GM19397 (cell line): ENCODE data around the gene SRGN.

Experiments used
- ATAC-seq: cut with Tn5 transposase; IDR thresholded peaks from one replicate; pipeline ENCODE4 v1.9.1; 2021; ENCODE audit warnings: mild to moderate bottlenecking, moderate library complexity; ENCODE audit not compliant: unreplicated experiment

The SRGN gene

DNA sequence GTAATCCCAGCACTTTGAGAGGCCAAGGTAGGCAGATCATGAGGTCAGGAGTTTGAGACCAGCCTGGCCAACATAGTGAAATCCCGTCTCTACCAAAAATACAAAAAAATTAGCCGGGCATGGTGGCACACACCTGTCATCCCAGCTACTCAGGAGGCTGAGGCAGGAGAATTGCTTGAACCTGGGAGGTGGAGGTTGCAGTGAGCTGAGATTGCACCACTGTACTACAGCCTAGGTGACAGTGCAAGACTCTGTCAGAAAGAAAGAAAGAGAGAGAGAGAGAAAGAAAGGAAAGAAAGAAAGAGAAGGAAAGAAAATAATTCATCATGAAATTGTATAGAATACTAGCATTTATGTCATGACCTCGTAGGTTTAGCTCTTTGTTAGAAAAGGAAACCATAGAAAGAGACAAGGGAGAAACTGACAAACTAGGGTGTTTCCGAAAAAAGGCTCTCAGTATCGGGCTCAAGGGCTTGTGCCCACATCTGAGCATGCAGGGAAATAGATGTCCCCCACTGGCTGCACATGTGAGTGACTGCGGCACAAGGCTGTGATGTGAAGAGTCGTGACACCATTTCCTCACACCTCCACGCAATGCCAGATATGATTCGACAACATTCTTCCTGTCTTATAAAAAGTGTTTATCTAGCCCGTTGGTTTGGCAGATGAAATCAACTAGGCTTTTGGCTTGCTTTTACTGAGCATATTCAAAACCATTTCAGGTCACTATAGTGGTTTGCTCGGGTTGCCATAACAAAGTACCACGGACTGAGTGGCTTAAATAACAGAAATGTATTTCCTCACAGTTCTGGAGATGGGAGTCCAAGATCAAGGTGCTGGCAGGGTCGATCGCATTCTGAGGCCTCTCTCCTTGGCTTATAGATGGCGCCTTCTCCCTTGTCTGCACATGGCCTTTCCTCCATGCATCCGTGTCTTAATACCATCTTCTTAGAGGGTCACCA, 2.0 kb downstream of the SRGN start:
- no peak for ATAC-seq

DNA sequence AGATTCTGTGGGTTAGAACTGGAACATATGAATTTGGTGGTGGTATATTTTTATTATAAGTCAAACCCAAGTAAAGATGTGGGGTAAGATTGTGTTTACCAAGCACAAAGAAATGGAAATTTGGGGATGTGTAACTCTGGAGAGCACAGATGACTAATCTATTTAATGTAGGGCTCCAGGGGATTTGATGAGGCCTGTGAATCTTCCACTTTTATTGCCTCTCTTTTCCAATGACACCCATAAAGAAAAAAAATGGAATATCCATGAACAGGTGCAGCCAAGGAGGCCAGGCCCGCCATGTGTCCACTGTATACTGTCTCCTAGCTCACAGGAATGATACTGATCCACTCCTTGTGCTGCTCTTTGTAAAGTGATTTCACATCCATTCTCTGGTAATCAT, 2.8 kb downstream of the SRGN start:
- no peak for ATAC-seq

DNA sequence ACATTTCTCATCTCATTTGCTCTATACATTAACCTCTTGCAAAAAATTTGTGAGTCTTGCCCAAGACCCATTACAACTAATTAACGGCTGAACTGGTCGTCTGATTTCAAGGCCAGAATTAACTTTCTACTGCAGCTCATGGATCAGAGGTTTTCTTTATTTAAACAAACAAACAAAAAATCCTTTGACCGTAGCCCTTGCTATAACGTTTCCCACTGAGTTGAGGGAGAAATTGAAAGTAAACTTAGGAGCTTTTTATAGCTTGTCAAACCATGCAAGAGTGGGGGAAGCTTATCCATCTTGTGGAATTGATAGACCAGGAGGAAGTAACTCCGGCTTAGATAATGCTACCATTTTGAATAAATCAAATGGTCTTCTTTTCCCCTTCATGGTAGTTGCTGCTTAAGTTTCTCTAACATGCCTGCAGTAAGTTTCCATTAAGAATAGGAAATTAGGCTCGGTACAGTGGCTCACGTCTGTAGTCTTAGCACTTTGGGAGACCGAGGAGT, 3.3 kb downstream of the SRGN start:
- ATAC-seq = no peak

DNA sequence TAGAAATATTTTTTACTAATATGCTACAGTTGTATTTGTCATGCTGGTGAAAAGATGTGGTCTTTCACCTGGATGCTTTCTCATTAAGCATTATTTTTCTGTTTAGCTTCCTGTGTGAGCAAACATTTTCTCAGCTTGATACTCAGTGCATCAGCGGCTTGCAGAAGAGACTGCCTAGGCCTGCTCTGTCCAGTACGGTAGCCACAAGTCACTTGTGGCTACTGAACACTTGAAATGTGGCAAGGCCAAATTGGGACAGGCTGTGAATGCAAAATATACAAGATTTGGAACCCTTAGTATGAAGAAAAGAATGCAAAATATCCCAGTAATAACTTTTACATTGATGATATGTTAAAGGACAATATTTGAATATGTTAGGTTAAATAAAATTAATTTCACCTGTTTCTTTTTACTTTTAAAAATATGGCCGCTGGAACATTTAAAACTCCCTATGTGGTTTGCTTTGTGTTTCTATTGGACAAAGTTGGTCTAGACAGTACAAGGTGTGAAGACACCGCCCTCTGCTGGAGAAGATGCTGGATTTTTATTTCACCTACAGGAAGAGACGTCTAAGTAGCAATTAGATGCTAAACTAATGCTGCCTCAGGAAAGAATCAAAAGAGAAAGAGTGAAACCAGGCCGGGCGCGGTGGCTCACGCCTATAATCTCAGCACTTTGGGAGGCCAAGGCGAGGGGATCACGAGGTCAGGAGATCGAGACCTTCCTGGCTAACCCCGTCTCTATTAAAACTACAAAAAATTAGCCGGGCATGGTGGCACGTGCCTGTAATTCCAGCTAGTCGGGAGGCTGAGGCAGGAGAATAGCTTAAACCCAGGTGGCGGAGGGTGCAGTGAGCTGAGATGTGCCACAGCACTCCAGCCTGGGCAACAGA, 5.3 kb downstream of the SRGN start:
- no peak for ATAC-seq

DNA sequence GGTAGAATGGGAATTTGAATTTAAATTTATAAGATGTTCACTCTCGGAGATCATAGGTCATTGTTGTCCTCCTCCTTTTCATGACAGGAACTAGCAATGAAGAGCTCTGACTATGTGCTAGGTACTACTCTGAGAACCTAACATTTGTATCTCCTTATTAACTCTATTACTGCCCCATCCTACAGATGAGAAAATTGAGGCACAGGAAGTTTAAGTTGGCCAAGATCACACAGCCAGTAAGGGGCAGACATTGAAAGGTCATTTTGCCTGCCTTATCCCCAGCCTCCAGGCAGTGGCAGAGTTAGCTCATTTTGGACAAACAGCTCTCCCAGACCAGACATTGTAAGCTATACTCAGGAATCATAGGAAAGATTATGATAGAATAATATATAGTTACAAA, 6.0 kb downstream of the SRGN start:
- no peak for ATAC-seq

DNA sequence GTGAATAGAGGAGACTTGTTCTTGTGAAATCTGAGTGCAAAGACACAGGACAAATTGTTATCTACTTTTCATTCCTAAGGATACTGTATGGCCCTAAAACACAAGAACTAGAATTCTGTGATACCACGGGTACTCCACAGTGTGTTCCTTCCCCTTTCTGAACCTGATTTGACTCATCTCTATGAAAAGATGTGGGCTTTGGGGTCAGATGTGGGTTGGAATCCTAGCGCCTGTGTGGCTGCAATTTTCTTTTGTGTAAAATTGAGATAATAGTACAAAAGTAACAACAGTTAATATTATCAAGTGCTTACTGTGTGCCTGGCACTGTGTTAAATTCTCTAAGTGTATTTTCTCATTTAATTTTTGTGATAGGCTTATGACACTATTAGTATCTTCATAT, 8.1 kb downstream of the SRGN start:
- ATAC-seq = no peak

DNA sequence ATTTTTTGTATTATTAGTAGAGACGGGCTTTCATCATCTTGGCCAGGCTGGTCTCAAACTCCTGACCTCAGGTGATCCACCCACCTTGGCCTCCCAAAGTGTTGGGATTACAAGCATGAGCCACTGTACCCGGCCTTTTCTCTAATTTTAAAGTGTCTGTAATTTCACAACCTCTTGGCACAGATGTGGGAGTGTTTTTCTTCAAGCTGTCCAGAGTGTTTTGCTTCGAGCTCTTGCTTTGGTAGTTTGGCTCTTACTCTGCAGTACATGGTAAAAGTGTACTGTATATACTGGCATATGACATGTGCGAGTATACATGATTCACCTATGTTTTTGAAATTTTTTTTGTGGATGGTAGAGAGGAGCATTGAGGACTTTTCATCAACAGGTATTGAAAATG, 9.8 kb downstream of the SRGN start:
- ATAC-seq = no peak

DNA sequence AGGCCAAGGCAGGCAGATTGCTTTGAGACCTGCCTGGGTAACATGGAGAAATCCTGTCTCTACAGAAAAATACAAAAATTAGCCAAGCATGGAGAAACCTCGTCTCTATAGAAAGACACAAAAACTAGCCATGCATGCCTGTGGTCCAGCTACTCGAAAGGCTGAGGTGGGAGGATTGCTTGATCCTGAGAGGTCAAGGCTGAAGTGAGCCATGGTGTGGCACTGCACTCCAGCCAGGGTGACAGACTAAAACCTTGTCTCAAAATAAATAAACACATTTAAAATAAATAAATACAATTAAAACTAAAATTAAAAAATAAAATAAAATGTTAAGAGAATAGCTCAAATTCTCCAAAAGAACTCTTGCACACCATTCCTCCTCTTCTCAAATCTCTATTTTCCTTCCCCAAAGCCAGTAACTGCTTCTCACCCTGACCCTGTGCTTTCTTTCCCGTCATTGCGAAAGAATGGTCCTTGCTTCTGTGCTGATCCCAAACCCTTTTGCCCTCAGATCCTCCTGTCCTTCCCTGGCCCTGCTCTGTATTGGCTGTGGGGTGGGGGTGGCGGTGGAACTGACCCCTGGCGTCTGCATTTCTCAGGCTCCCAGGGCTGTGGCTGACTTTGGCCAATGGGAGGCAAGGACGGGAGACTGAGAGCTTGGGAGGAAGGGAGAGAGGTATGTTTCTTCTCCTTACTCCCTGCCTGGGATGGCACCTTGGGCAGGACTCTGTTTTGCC, 12.4 kb downstream of the SRGN start:
- ATAC-seq = no peak

DNA sequence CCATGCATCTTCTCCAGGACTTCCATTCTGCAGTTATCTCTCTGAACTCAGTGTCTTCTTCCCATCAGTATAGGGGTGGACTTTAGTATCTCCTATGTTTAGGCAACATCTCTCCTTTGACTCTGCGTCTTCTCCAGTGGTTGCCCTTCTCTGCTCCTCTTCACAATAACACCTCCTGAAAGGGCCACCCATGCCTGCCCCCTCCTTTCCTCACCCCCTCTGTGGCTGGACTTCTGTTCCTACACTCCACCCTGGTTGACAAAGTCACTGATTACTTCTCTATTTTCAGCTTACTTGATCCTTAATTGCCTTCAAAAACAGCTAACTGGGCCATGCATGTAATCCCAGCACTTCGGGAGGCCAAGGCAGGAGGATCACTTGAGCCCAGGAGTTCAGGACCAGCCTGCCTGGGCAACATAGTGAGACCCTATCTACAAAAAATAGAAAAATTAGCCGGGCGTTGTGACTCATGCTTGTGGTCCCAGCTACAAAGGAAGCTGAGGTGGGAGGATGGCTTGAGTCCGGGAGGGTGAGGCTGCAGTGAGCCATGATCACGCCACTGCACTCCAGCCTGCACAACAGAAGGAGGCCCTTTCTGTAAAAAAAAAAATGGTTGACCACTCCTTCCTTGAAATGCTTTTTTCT, 13.7 kb downstream of the SRGN start:
- no peak for ATAC-seq

DNA sequence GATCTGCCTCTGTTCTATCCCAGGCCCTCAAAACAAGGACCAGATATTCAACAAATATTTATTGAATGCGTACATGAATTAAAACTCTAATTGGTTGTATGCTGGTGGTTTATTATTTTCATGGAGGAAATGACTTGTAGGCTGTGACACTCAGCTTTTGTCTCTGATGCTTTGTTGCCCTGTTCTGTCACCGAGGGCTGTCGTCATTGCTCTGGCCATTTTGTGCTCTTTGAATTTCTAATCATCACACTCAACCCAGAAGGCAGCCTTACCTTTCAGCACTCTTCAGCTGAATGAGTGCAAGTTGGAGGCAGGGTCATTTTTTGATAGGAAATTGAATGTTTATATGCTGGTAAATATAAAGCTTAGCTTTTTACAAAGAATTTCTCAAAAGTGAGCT, 14.5 kb downstream of the SRGN start:
- no peak for ATAC-seq

DNA sequence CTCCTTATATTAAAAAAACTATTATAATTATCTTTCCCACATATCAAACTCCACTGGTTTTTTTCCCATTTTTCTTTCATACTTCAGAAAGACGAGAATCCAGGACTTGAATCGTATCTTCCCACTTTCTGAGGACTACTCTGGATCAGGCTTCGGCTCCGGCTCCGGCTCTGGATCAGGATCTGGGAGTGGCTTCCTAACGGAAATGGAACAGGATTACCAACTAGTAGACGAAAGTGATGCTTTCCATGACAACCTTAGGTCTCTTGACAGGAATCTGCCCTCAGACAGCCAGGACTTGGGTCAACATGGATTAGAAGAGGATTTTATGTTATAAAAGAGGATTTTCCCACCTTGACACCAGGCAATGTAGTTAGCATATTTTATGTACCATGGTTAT, 15.9 kb downstream of the SRGN start:
- no peak for ATAC-seq

DNA sequence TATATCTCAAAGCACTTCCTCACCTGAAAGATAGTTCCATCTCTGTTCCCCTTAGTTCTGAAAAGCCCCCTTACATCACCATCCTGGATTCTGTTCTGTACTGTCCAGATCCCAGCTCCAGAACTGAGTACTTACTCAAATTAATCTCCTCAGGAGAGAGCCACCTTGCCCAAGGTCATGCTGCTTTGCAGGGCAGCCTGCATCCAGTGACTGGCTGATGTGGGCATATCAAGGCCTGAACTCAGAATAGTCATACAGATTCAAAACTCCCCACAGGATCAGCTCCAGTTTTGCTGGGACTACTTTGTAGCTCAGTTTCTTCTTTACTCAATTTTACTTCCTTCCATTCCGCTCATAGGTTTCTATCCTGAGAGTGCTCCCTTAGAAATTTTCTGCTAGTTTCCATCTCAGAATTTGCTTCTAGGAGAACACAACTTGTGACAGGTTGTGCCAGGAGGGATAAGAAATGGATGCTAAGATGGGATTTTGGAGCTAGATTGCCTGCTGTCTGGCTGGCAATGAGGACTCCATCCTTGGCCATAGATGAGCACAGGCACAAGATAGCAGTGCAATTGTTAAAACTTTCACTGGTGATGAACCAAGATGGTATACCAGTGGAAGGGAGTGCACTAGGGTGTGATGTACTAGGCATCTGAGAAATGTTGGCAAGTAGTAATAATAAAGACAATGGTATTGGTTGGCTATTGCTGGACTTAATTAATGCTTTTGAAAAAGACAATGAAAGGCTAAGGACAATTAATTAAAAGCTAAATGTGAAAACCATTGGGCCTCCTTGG, 17.3 kb downstream of the SRGN start:
- no peak for ATAC-seq

DNA sequence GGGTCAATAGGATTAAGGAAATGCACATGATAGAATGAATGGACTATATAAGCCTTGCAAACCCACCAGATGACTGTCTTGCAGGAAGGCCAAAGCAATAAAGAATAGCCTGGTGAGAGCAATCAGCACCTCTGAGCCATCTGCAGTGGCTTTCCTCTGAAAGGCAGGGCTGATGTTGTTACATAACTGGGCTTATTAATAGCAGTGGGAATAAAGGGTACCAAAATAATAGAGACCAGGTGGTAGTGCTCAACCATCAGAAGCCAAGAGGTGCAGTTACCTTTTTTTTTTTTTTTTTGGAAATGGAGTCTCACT, 19.2 kb downstream of the SRGN start:
- ATAC-seq = no peak

DNA sequence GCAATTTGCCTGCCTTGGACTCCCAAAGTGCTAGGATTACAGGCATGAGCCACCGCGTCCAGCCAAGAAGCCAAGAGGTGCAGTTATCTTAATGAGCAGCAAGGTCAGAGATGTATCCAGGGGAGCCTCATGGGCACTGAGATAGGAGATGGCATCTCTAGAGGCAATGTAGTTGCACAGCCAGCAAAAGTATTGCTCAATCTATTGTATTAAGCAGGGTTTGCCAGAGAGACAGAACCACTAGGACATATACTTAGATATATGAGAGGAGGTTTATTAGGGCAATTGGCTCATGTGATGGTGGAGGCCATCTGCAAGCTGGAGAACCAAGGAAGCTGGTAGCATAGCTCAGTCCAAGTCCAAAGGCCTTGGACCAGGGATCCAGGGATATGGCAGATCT, 19.8 kb downstream of the SRGN start:
- no peak for ATAC-seq

DNA sequence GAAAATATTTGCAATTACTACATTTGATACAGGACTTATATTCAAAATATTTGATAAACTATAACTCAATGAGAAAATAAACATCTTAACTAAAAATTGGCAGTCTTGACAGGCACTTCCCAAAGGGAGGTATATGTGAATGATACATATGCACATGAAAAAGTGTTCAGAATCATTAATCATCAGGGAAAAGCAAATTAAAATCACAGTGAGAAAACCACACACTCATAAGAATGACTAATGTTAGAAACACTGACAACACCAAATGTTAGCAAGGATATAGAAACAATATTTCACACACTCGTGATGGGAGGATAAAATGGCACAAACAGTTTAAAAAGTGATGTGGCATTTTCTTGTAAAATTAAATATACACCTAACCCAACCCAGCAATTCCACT, 32.0 kb downstream of the SRGN start:
- no peak for ATAC-seq

DNA sequence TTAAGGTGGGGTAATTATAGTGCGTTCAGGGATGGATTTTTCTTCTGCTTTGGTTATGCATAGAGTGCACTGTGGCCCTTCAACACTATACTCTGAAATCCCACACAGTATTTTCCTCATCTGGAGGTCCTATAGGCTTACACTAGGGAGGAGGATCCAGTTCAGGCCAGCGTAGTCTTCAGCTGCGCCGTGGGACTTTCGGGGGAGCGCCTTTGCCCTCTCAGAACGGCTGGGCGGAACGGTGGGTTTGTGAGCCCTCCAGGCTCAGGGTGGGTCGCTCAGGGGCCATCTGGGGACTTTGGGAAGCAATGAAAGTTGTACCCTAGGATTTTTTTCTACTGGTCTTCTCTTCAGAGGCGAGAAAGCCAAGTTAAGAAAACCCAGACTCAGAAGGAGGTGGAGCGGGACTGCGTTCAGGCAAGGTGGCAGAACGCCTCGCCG, 35.4 kb downstream of the SRGN start:
- ATAC-seq = peak; percentile 22

DNA sequence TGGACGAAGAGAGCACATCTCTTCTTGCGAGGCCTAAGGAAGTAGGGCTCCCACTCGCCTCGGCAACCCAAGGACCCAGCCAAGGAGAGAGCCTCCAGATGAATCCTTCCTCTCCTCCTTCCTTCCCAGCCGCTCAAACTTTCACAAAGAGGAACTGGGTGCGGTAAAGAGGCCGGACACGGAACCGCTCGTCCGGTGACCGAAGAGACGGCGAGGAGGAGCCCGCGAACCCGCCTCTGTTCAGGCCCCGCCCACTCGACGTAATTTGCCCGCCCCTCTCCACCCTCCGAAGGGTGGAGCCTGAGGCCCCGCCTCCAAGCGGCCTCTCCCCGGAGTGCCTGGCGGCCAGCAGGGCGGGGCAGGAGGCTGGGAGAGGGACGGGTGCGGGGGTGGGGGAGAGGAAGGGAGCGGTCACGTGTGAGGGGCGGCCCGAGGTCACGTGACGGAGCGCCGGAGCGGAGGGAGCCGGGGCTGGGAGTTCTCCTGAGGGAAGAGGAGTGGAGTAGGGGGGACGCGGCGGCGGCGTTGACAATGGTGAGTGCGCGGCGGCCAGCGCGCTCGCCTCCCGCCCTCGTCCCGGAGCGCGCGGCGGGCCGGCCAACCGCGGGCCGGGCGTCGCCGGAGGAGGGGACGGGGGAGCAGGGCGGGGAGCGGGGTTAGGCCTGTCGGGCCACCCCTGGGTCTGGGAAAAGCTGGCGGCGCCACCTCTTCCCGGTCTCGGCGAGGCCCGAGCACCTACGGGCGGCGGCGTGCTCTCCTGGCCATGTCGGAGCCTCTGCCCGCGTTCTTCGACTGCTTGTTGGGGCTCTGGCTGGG, 36.1 kb downstream of the SRGN start, which contains the start of gene VPS26A:
VPS26A (plus strand) TSS at position 432 of the 816 bp plus-strand sequence; CDS start at position 532, 100 bp downstream.
- peak; percentile 86 for ATAC-seq

DNA sequence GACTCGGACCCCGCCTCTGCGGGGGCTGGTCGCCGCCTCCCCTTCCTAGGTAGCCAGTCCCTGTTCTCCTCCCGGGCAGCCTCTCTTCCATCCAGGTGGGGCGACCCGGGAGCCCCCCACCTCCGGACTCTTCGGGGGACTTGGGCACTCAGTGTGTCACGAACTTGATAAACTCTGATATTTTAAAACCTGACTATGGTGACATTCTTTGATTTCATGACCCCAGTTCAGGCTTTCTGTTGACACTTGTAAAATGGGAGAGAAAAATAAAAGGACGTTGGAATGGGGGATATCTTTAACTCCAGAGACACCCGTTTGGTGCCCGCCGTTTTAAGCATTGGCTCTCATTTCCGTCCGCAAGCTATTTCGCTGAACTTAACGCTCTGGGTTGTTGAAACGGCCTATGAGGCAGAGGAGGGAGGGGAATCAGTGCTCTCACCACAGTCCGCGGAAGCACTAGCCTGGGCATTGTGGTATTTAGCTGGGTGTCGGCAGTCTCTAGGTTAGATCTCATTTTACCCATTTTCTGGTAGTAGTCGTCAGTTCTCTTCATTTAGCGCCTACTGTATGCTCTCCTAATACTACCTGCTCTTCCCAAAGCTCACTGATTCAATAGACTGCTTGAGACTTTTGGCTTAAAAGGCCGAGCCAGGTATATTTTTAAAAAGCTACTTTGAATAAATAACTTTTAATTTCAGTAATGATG, 36.8 kb downstream of the SRGN start:
- peak; percentile 24 for ATAC-seq
